K562 (cell line): ENCODE measurements around the gene IP6K1.

ENCODE experiments used
- ATF2 ChIP-seq: sonication (generic); formaldehyde crosslinking; IDR thresholded peaks from 2 replicates; pipeline ENCODE4 v1.8.1; 2022; ENCODE audit warnings: missing genetic modification reagents
- CBX2 ChIP-seq: fragments of 200-600 bp; sonication (generic); IDR thresholded peaks from one replicate; pipeline ENCODE4 v1.6.1; 2012; ENCODE audit warnings: mild to moderate bottlenecking, low read length, inconsistent platforms; ENCODE audit not compliant: insufficient read depth, poor library complexity, severe bottlenecking
- MXI1 ChIP-seq: IDR thresholded peaks from 2 replicates; pipeline ENCODE4 v1.6.1; 2011; ENCODE audit warnings: low read depth, mild to moderate bottlenecking, improper control_type of control experiment, low read length
- PHF20 ChIP-seq: fragments of 450-650 bp; IDR thresholded peaks from 2 replicates; pipeline ENCODE4 v1.6.1; 2018; ENCODE audit not compliant: partially characterized antibody
- ZNF280A ChIP-seq: fragments of 450-650 bp; IDR thresholded peaks from 2 replicates; pipeline ENCODE4 v1.6.1; 2018; ENCODE audit warnings: mild to moderate bottlenecking, low read depth; ENCODE audit not compliant: partially characterized antibody
- ZNF551 ChIP-seq: fragments of 250-450 bp; sonication (Bioruptor Pico); IDR thresholded peaks from 2 replicates; pipeline ENCODE4 v1.5.0; 2021; ENCODE audit warnings: mild to moderate bottlenecking, moderate library complexity

GRCh38 chr3:49801160-49801559, 14.8 kb upstream of the IP6K1 start:
- no peak for TF ChIP-seq ZNF280A
- no peak for TF ChIP-seq CBX2
- TF ChIP-seq MXI1: no peak
- TF ChIP-seq ATF2 (CRISPR knock-in tag): no peak
- no peak for TF ChIP-seq ZNF551
- no peak for TF ChIP-seq PHF20
